Body of pancreas (tissue), 4 donors: Measurements from ENCODE around the gene TMPRSS13.

ENCODE experiments used
- CTCF ChIP-seq, 7 experiments: fragments of 450-650 bp in 4 of 7; fragments of 200-600 bp in 3 of 7; sonication (generic) in 3 of 7; IDR thresholded peaks; one replicate each; pipeline ENCODE4 v1.5.1; 2016 to 2019; ENCODE audit warnings: antibody characterized with exemption in 7 of 7
- POLR2A ChIP-seq, 3 donors: fragments of 450-650 bp; IDR thresholded peaks; one replicate each; pipeline ENCODE4 v1.6.1; 2016; ENCODE audit warnings: antibody characterized with exemption in 3 of 3, mild to moderate bottlenecking in 2 of 3

DNA sequence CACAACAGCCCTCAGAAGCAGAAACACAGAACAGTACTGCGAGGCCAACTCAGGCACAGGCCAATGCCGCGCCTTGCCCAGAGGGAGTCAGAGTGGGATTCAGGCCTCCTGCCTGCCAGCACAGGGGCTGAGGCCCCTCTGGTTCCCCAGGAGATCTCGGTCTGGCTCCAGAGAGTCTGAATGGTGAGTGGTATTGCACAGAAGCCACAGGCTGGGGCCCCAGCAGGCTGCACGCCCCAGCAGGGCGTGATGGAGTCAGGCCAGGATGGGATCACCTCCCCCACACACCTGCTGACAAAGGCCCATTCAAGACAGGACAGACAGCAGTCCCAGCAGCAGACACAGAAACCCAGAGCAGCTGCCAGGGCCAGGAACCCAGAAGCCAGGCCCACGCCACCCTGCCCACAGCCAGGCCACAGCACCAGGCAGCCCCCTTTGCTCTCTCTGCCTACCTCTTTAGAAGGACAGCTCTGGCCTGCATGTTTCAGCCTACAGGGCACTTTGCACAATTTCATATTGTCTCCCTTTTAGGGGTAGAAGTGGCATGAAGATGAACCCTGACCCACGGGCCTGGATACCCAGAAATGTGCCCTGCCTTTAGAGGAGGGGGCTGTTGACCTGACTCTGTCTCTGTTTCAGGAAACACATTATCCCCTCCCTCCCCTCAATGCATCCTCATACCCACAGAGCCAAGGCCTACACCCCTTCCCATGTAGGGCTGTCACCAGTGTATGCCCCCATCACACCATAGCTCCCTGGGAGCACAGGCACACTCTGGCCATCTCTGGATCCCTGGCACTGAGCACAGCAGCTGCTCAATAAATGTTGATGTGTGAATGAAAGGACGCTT lies 58.9 kb downstream of the TMPRSS13 start:
- no peak for TF ChIP-seq CTCF (IDR thresholded peaks at IDR 0.05)
- no peak for TF ChIP-seq POLR2A (IDR thresholded peaks at IDR 0.05)
